NK-92 treated with Interleukin-12 subunit alpha and Interleukin-12 subunit beta, amount 100 ng/mL, for 24 hours (cell line): ENCODE results near the gene DPH1.

Experiments used
- DNase-seq: peaks from one replicate; lab custom pipeline; 2025; lab: John Stamatoyannopoulos, UW

Gene DPH1

DNA sequence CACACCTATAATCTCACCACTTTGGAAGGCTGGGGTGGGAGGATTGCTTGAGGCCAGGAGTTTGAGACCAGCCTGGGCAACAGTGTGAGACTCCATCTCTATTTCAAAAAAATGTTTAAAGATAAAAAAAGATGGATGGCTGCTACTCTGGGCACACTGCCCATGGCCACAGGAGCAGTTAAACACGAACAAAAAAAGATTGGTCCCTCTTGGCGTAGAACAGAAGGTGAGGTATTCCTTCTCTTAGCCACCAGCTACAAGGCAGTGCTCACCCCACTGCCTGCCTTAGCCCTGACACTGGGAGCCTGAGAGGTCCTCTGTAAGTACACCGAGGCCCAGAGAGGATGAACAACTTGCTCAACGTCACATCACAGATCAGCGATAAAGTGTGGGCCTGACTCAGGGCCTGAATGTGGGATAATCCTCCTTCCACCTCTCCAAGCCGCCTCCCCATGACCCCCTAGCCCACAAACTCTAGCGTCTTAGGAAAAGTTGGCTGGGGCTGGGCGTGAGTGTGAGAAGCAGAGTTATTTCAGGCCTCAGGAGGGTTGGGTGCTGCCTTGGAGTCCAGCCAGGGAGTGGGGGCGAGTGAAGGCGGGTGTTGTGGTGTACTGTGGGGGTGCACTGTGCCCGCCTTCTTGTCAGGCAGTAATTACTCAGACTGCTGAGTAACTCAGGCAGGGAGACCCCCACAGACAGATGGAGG, 2.3 kb upstream of the DPH1 start:
- DNase-seq, result no peak

- DNase-seq, result no peak
Observed at GRCh38 chr17:2028234-2028614, 1.7 kb upstream of the DPH1 start.

GRCh38 chr17:2028737-2029136, 1.2 kb upstream of the DPH1 start:
- DNase-seq, result no peak

GRCh38 chr17:2030779-2031163, 818 bp downstream of the DPH1 start:
- DNase-seq, result peak; percentile 14

DNA sequence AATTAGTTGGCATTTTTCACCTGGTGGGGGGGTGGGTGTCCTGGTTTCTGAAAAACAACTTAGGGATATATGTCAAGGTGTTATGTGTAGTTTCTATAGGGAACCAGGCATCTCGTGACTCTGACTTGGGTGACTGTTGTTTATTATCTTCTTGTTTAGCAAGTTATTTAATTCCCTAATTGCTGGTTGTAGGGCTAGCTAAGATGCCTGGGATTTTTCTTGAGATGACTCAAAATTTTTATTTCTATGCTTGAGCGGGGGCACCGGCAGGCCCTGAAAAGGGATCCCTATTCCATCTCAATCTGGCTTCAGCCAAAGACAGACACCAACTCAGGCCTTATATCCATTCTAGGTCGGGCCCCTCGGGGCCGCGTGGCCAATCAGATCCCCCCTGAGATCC, 3.2 kb downstream of the DPH1 start:
- DNase-seq, result no peak

- DNase-seq, result no peak
Observed at GRCh38 chr17:2034157-2034556, 4.2 kb downstream of the DPH1 start.

DNA sequence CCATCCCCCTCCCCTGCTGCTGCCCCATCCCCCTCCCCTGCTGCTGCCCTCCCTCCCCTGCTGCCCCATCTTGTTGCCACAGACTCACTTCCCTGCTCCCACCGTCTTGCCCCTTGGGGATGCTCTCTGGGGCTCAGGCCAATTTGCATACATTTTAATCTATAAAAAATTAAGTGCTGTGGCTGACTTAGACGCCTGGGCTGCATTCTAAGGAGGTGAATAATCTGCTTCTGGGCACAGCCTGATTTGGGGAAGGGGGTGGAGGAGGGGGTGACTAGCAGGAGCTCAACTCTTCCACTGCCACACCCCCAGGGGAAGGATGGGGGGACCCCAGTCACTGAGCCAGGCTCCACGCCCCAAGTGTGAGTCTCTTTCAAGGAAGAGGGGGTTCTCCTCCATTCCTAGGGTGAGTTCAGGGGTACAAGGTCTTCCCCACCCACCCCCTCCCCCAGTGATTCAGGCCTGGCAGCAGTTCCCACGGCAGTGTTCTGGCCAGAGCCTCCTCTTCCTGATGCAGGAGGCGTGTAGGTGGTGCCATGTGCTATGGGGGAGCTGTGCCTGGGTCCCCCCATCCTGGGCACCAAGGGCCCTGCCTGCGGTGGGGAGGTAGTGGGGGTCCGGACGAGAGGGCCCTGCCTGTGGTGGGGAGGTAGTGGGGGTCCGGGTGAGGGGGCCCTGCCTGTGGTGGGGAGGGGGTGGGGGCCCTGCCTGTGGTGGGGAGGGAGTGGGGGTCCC, 5.0 kb downstream of the DPH1 start:
- DNase-seq, result no peak

GRCh38 chr17:2035541-2036488, 5.9 kb downstream of the DPH1 start:
- DNase-seq, result no peak

- DNase-seq, result no peak
Observed at GRCh38 chr17:2037155-2037554, 7.2 kb downstream of the DPH1 start.

- no peak for DNase-seq
Observed at GRCh38 chr17:2040219-2040827, 10.4 kb downstream of the DPH1 start.

- no peak for DNase-seq
Observed at GRCh38 chr17:2040942-2041560, 11.1 kb downstream of the DPH1 start.

GRCh38 chr17:2041561-2042389, 11.8 kb downstream of the DPH1 start, which contains the start of gene OVCA2:
TSS of gene OVCA2 (plus strand) at chr17:2042022. CDS start at chr17:2042048, 26 bp downstream.
- peak; percentile 81 for DNase-seq

GRCh38 chr17:2042390-2042847, 12.5 kb downstream of the DPH1 start:
- no peak for DNase-seq

DNA sequence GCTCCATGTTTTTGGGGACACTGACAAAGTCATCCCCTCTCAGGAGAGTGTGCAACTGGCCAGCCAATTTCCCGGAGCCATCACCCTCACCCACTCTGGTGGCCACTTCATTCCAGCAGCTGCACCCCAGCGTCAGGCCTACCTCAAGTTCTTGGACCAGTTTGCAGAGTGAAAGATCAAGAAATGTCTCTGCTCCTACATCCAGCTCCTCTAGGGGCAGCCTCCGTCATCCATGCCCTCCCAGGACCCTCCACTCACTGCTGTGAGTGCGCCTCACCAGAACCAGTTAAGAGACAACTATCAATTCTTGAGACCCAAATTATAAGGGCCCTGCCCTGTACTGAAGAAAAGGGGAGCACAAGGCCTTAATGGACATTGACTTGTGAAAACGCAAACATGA, 13.0 kb downstream of the DPH1 start:
- DNase-seq, result no peak

DNA sequence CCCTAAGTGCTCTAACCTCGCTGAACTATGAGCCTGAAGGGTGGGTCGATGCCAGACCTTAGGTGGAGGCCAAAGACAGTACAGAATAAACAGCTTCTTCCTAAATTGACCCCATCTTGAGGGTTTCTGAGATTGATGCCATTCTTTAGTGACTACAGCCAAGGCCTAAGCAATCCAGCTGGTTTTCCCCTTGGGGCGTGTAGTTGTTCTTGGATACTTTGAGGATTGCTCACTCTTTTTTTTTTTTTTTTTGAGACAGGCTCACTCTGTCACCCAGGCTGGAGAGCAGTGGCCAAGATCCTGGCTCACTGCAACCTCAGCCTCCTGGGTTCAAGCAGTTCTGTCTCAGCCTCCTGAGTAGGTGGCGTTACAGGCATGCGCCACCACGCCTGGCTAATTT, 13.8 kb downstream of the DPH1 start:
- no peak for DNase-seq

- DNase-seq, result no peak
Observed at GRCh38 chr17:2044263-2044894, 14.4 kb downstream of the DPH1 start.

DNA sequence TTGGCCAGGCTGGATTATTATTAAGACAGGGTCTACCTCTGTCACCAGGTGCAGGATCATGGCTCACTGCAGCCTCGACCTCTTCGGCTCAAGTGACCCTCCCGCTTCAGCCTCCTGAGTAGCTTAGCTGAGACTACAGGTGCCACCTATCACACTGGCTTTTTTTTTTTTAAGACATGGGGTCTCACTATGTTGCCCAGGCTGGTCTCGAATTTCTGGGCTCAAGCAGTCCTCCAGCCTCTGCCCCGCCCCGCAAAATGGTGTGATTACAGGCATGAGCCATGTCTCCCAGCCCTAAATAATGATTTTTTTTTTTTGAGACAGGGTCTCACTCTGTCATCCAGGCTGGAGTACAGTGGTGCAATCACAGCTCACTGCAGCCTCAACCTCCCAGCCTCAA, 17.6 kb downstream of the DPH1 start:
- DNase-seq, result no peak

GRCh38 chr17:2048805-2049204, 18.9 kb downstream of the DPH1 start:
- DNase-seq, result no peak

GRCh38 chr17:2049333-2050299, 19.7 kb downstream of the DPH1 start:
- DNase-seq, result peak; percentile 47
